Trophoblast cell (in vitro differentiated cells and primary cell): ENCODE results near the gene EFCAB13.

Experiments used
- DNase-seq, 2 donors: peaks; one replicate each; pipeline ENCODE4 v3.0.0-alpha.2; 2016
- H2AFZ ChIP-seq: 2 replicates; pipeline ENCODE4 v1.6.1; 2013; ENCODE audit warnings: low read length, moderate library complexity, mild to moderate bottlenecking; ENCODE audit not compliant: insufficient read depth, poor library complexity
- H2AK5ac ChIP-seq: 2 replicates; pipeline ENCODE4 v1.6.1; 2013; ENCODE audit warnings: mild to moderate bottlenecking, low read length
- H2BK120ac ChIP-seq: 2 replicates; pipeline ENCODE4 v1.6.1; 2013; ENCODE audit warnings: low read length, mild to moderate bottlenecking, moderate library complexity; ENCODE audit not compliant: insufficient read depth, poor library complexity
- H2BK12ac ChIP-seq: 2 replicates; pipeline ENCODE4 v1.6.1; 2013; ENCODE audit warnings: mild to moderate bottlenecking, low read length, moderate library complexity
- H2BK5ac ChIP-seq: 2 replicates; pipeline ENCODE4 v1.6.1; 2013; ENCODE audit warnings: low read length, low read depth, moderate library complexity, mild to moderate bottlenecking; ENCODE audit not compliant: poor library complexity
- H3K14ac ChIP-seq: 2 replicates; pipeline ENCODE4 v1.6.1; 2013; ENCODE audit warnings: mild to moderate bottlenecking, low read length
- H3K18ac ChIP-seq: 2 replicates; pipeline ENCODE4 v1.6.1; 2013; ENCODE audit warnings: mild to moderate bottlenecking, low read length
- H3K23ac ChIP-seq: 2 replicates; pipeline ENCODE4 v1.6.1; 2013; ENCODE audit warnings: low read length
- H3K27ac ChIP-seq: 2 replicates; pipeline ENCODE4 v1.5.1; 2013; ENCODE audit warnings: low read depth, mild to moderate bottlenecking, inconsistent platforms, low read length, moderate library complexity
- H3K27me3 ChIP-seq: 2 replicates; pipeline ENCODE4 v1.6.1; 2013; ENCODE audit warnings: inconsistent platforms, mild to moderate bottlenecking, low read length, moderate library complexity; ENCODE audit not compliant: insufficient read depth
- H3K36me3 ChIP-seq, 2 experiments: 1 replicate in 1 of 2; 2 replicates in 1 of 2; pipeline ENCODE4 v1.6.1; 2013; ENCODE audit warnings: low read length in 2 of 2, mild to moderate bottlenecking in 2 of 2, moderate library complexity in 1 of 2; ENCODE audit not compliant: insufficient read depth in 2 of 2, control insufficient read depth in 1 of 2
- H3K4ac ChIP-seq: 2 replicates; pipeline ENCODE4 v1.6.1; 2013; ENCODE audit warnings: low read depth, mild to moderate bottlenecking, low read length, moderate library complexity
- H3K4me1 ChIP-seq, 2 experiments: 1 replicate in 1 of 2; 2 replicates in 1 of 2; pipeline ENCODE4 v1.6.1; 2013; ENCODE audit warnings: low read length in 2 of 2, mild to moderate bottlenecking in 2 of 2, moderate library complexity in 1 of 2; ENCODE audit not compliant: insufficient read depth in 2 of 2, control insufficient read depth in 1 of 2
- H3K4me2 ChIP-seq: 2 replicates; pipeline ENCODE4 v1.6.1; 2013; ENCODE audit warnings: inconsistent platforms, mild to moderate bottlenecking, low read length, moderate library complexity
- H3K4me3 ChIP-seq: 2 replicates; pipeline ENCODE4 v1.5.1; 2013; ENCODE audit warnings: mild to moderate bottlenecking, low read depth, low read length, inconsistent platforms
- H3K79me1 ChIP-seq: one replicate; pipeline ENCODE4 v1.6.1; 2013; ENCODE audit warnings: low read length
- H3K79me2 ChIP-seq: 2 replicates; pipeline ENCODE4 v1.6.1; 2013; ENCODE audit warnings: low read length, mild to moderate bottlenecking; ENCODE audit not compliant: control insufficient read depth, insufficient read depth, poor library complexity
- H3K9ac ChIP-seq: 2 replicates; pipeline ENCODE4 v1.6.1; 2013; ENCODE audit warnings: mild to moderate bottlenecking, low read length
- H3K9me3 ChIP-seq: 2 replicates; pipeline ENCODE4 v1.6.1; 2013; ENCODE audit warnings: low read depth, mild to moderate bottlenecking, control low read depth, inconsistent platforms, low read length; ENCODE audit not compliant: insufficient read depth
- H4K12ac ChIP-seq: 2 replicates; pipeline ENCODE4 v1.6.1; 2013; ENCODE audit warnings: low read depth, mild to moderate bottlenecking, low read length, moderate library complexity
- H4K8ac ChIP-seq: 2 replicates; pipeline ENCODE4 v1.6.1; 2013; ENCODE audit warnings: low read depth, mild to moderate bottlenecking, low read length, moderate library complexity
- H4K91ac ChIP-seq: one replicate; pipeline ENCODE4 v1.6.1; 2013; ENCODE audit warnings: low read depth, mild to moderate bottlenecking, low read length, moderate library complexity
- WGBS: extraction: QIAGEN DNeasy Blood & Tissue Kit; methylation state at CpG from one replicate; pipeline ENCODE4 v1.1.7; 2013; ENCODE audit warnings: missing lambda C conversion rate; ENCODE audit not compliant: insufficient read length, insufficient coverage; ENCODE audit errors: extremely low coverage; 5-methylcytosine and 5-hydroxymethylcytosine counted together

The EFCAB13 gene

GRCh38 chr17:47299239-47299910 is 24.4 kb upstream of the EFCAB13 start:
- no peak overlapping the region for H3K27ac ChIP-seq
- no peak overlapping the region for H3K14ac ChIP-seq
- DNase-seq = no peak
- no peaks in the 10 kb centered on the region for H3K79me1 ChIP-seq
- H3K27me3 ChIP-seq = no peaks in the 10 kb centered on the region
- no peak overlapping the region for H3K23ac ChIP-seq
- no peaks in the 10 kb centered on the region for H3K36me3 ChIP-seq
- no peak overlapping the region for H3K4me2 ChIP-seq
- H3K4me3 ChIP-seq = no peak overlapping the region
- H3K79me2 ChIP-seq = no peaks in the 10 kb centered on the region
- no peak overlapping the region for H4K8ac ChIP-seq
- no peak overlapping the region for H2BK12ac ChIP-seq
- H2AK5ac ChIP-seq = no peak overlapping the region
- WGBS = no CpG with 5 or more reads among the region's 13 CpGs
- no peak overlapping the region for H3K18ac ChIP-seq
- H3K9ac ChIP-seq = no peak overlapping the region
- peaks cover 3 to 4% of the 10 kb centered on the region in 2 experiments for H3K4me1 ChIP-seq
- H2AFZ ChIP-seq = no peak overlapping the region
- H2BK120ac ChIP-seq = no peak overlapping the region
- H3K9me3 ChIP-seq = peaks cover 4% of the 10 kb centered on the region
- no peak overlapping the region for H4K12ac ChIP-seq
- H2BK5ac ChIP-seq = no peak overlapping the region
- H4K91ac ChIP-seq = no peak overlapping the region
- H3K4ac ChIP-seq = no peak overlapping the region

- WGBS = no CpG with 5 or more reads among the region's 1 CpG
These were observed 23.0 kb upstream of the EFCAB13 start for GRCh38 chr17:47300718-47301117.

GRCh38 chr17:47301161-47301560 is 22.6 kb upstream of the EFCAB13 start:
- Histone ChIP-seq H3K4me3 (no peak overlapping the region), H3K23ac (no peak overlapping the region), H4K12ac (no peak overlapping the region), H3K27ac (no peak overlapping the region), H2BK5ac (no peak overlapping the region), H3K4me1 (peaks cover 6 to 10% of the 10 kb centered on the region in 2 experiments), H3K14ac (no peak overlapping the region), H3K36me3 (no peaks in the 10 kb centered on the region), H3K18ac (no peak overlapping the region), H2AFZ (no peak overlapping the region), H4K91ac (no peak overlapping the region), H2BK120ac (no peak overlapping the region), H4K8ac (no peak overlapping the region), H2BK12ac (no peak overlapping the region), H3K79me2 (no peaks in the 10 kb centered on the region), H3K9me3 (peaks cover 4% of the 10 kb centered on the region), H2AK5ac (no peak overlapping the region), H3K4ac (no peak overlapping the region), H3K9ac (no peak overlapping the region), H3K79me1 (no peaks in the 10 kb centered on the region), H3K27me3 (no peaks in the 10 kb centered on the region), H3K4me2 (no peak overlapping the region)
- WGBS = no CpG with 5 or more reads among the region's 3 CpGs
- peak; percentile 64 to 90 for DNase-seq

More at GRCh38 chr17:47300718-47301117, 23.0 kb upstream of the EFCAB13 start:
- Histone ChIP-seq H2AK5ac (no peak overlapping the region), H2BK5ac (no peak overlapping the region), H3K18ac (no peak overlapping the region), H3K79me2 (no peaks in the 10 kb centered on the region), H3K36me3 (no peaks in the 10 kb centered on the region), H3K79me1 (no peaks in the 10 kb centered on the region), H4K8ac (no peak overlapping the region), H4K12ac (no peak overlapping the region), H3K9ac (no peak overlapping the region), H2AFZ (no peak overlapping the region), H3K4me3 (no peak overlapping the region), H3K14ac (no peak overlapping the region), H4K91ac (no peak overlapping the region), H3K4me1 (peaks cover 6 to 7% of the 10 kb centered on the region in 2 experiments), H3K27ac (no peak overlapping the region), H3K23ac (no peak overlapping the region), H2BK12ac (no peak overlapping the region), H2BK120ac (no peak overlapping the region), H3K4me2 (no peak overlapping the region), H3K27me3 (no peaks in the 10 kb centered on the region), H3K9me3 (peaks cover 4% of the 10 kb centered on the region), H3K4ac (no peak overlapping the region)
- DNase-seq = no peak

- peaks cover 6 to 11% of the 10 kb centered on the region in 2 experiments for H3K4me1 ChIP-seq
- no peaks in the 10 kb centered on the region for H3K79me2 ChIP-seq
- no peaks in the 10 kb centered on the region for H3K36me3 ChIP-seq
- no peak overlapping the region for H3K23ac ChIP-seq
- H3K14ac ChIP-seq = no peak overlapping the region
- DNase-seq = no peak
- no peak overlapping the region for H4K91ac ChIP-seq
- no peak overlapping the region for H2BK12ac ChIP-seq
- no peak overlapping the region for H3K4me2 ChIP-seq
- H3K18ac ChIP-seq = no peak overlapping the region
- no peak overlapping the region for H3K9ac ChIP-seq
- no peak overlapping the region for H2BK5ac ChIP-seq
- no CpG with 5 or more reads among the region's 2 CpGs for WGBS
- H4K8ac ChIP-seq = no peak overlapping the region
- no peaks in the 10 kb centered on the region for H3K27me3 ChIP-seq
- H3K9me3 ChIP-seq = peaks cover 4% of the 10 kb centered on the region
- no peak overlapping the region for H2AFZ ChIP-seq
- H3K4ac ChIP-seq = no peak overlapping the region
- no peak overlapping the region for H2BK120ac ChIP-seq
- no peak overlapping the region for H2AK5ac ChIP-seq
- no peak overlapping the region for H4K12ac ChIP-seq
- no peak overlapping the region for H3K27ac ChIP-seq
- H3K4me3 ChIP-seq = no peak overlapping the region
- no peaks in the 10 kb centered on the region for H3K79me1 ChIP-seq
These were observed 21.9 kb upstream of the EFCAB13 start for GRCh38 chr17:47301831-47302230.
